Stimulated activated CD8-positive, alpha-beta memory T cell treated with anti-CD3 and anti-CD28 coated beads, Interleukin-15, amount 100 ng/mL, for 4 hours (primary cell): ENCODE measurements around the gene DEFB128.

Source experiments
- DNase-seq, 2 donors: peaks; one replicate each; pipeline ENCODE4 v3.0.0-alpha.2; 2020; ENCODE audit warnings: low read depth in 2 of 2

The DEFB128 gene

GRCh38 chr20:152131-152530, 37.4 kb downstream of the DEFB128 start:
- no peak for DNase-seq

- DNase-seq: no peak
These were observed 43.6 kb downstream of the DEFB128 start for GRCh38 chr20:145877-146276.

DNA sequence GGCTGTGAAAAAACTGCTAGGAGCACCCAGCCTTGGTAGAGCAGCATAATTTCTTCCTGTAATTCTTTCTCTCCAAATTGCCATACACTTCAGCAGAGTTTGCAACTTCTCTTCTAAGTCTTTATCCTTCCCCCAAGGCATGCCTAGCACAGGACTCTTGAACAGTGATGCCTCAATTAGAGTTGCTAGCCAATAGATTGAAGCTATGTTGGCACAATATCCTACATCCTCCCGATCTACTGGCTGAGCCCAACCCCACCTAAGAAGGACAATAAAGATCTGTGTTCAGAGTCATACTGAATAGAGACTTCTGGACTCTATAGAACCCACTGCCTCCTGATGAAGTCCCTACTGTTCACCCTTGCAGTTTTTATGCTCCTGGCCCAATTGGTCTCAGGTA, 47.2 kb downstream of the DEFB128 start, which contains the start of gene DEFB126:
DEFB126 (plus strand) TSS at position 301 of the 400 bp plus-strand sequence; CDS start at position 340, 39 bp downstream.
- DNase-seq: no peak
